HFFc6 (cell line): Measurements from ENCODE around the gene PCDH15. TPM values are rescaled to one million over a fixed set of nuclear protein-coding genes. Genes with fewer than 3 reads are reported as not detected.
"Not testable (repeated sequence)": the region's sequence is repeated elsewhere in the genome, so short reads cannot be mapped to it uniquely, and the experiment has no call there.

Experiments used
- DNase-seq: peaks from one replicate; pipeline ENCODE4 v3.0.0-alpha.2; 2018
- H3K27ac Mint-ChIP-seq: 2 replicates; pipeline ENCODE4 v1.8.0; 2020; ENCODE audit warnings: mild to moderate bottlenecking, mixed read lengths
- H3K27me3 Mint-ChIP-seq: 2 replicates; pipeline ENCODE4 v1.8.0; 2021; ENCODE audit warnings: mild to moderate bottlenecking, moderate library complexity, mixed read lengths; ENCODE audit not compliant: insufficient read depth
- H3K36me3 Mint-ChIP-seq: 2 replicates; pipeline ENCODE4 v1.8.0; 2021; ENCODE audit warnings: low read depth, mixed read lengths
- H3K4me1 Mint-ChIP-seq: 2 replicates; pipeline ENCODE4 v1.8.0; 2020; ENCODE audit warnings: low read depth, mixed read lengths
- H3K4me3 Mint-ChIP-seq: 2 replicates; pipeline ENCODE4 v1.8.0; 2020; ENCODE audit warnings: mild to moderate bottlenecking, moderate library complexity, mixed read lengths
- H3K9me3 Mint-ChIP-seq: 2 replicates; pipeline ENCODE4 v1.8.0; 2020; ENCODE audit warnings: mild to moderate bottlenecking, mixed read lengths
- CTCF ChIP-seq: fragments of 200-600 bp; sonication (generic); IDR thresholded peaks from 2 replicates; pipeline ENCODE4 v1.5.0; 2021; ENCODE audit warnings: antibody characterized with exemption, mild to moderate bottlenecking
- total RNA-seq, 6 experiments: library from RNA; stranded (reverse); fragmentation: NEBNext Ultra II Directional; extraction: Animal tissue kit (Norgen Biotek cat#: 25700); gene quantifications; 2 replicates in 1 of 6; 3 replicates in 5 of 6; pipeline ENCODE4 v1.2.3, GENCODE V29; 2021

The PCDH15 gene
- total RNA-seq, 6 experiments from 2014 or later, result not detected

- no peaks in the 10 kb centered on the region for H3K4me1 Mint-ChIP-seq
- no peaks in the 10 kb centered on the region for H3K27me3 Mint-ChIP-seq
These were observed 241.5 kb downstream of the PCDH15 start for GRCh38 chr10:54559498-54559897.

GRCh38 chr10:54554028-54554427 lies 247.0 kb downstream of the PCDH15 start:
- H3K4me3 Mint-ChIP-seq, result no peak overlapping the region
- no peaks in the 10 kb centered on the region for H3K4me1 Mint-ChIP-seq
- no peak overlapping the region for H3K27ac Mint-ChIP-seq
- no peaks in the 10 kb centered on the region for H3K36me3 Mint-ChIP-seq
- no peak for TF ChIP-seq CTCF
- peaks cover 43% of the 10 kb centered on the region for H3K9me3 Mint-ChIP-seq
- DNase-seq, result no peak
- H3K27me3 Mint-ChIP-seq, result no peaks in the 10 kb centered on the region

More at GRCh38 chr10:54559498-54559897, 241.5 kb downstream of the PCDH15 start:
- no peak for TF ChIP-seq CTCF
- H3K9me3 Mint-ChIP-seq, result peaks cover 31% of the 10 kb centered on the region
- DNase-seq, result no peak
- H3K36me3 Mint-ChIP-seq, result no peaks in the 10 kb centered on the region
- no peak overlapping the region for H3K4me3 Mint-ChIP-seq
- no peak overlapping the region for H3K27ac Mint-ChIP-seq

GRCh38 chr10:54550016-54550415 lies 251.0 kb downstream of the PCDH15 start:
- Mint-ChIP-seq H3K27ac (no peak overlapping the region), H3K4me3 (no peak overlapping the region), H3K9me3 (peaks cover 25% of the 10 kb centered on the region), H3K27me3 (no peaks in the 10 kb centered on the region), H3K36me3 (no peaks in the 10 kb centered on the region), H3K4me1 (no peaks in the 10 kb centered on the region)
- no peak for TF ChIP-seq CTCF
- no peak for DNase-seq

- H3K4me1 Mint-ChIP-seq, result no peaks in the 10 kb centered on the region
- H3K27ac Mint-ChIP-seq, result no peak overlapping the region
- no peak for TF ChIP-seq CTCF
- no peaks in the 10 kb centered on the region for H3K36me3 Mint-ChIP-seq
- H3K9me3 Mint-ChIP-seq, result peaks cover 19% of the 10 kb centered on the region
- H3K27me3 Mint-ChIP-seq, result no peaks in the 10 kb centered on the region
- DNase-seq, result no peak
- no peak overlapping the region for H3K4me3 Mint-ChIP-seq
These were observed 269.7 kb downstream of the PCDH15 start for GRCh38 chr10:54531296-54531695.

- Mint-ChIP-seq H3K4me3 (no peak overlapping the region), H3K27me3 (no peaks in the 10 kb centered on the region), H3K27ac (no peak overlapping the region), H3K36me3 (no peaks in the 10 kb centered on the region), H3K4me1 (no peaks in the 10 kb centered on the region), H3K9me3 (peaks cover 19% of the 10 kb centered on the region)
- no peak for TF ChIP-seq CTCF
- no peak for DNase-seq
These were observed 270.7 kb downstream of the PCDH15 start for GRCh38 chr10:54530299-54530698.

- no peak for DNase-seq
- Mint-ChIP-seq H3K4me1 (no peaks in the 10 kb centered on the region), H3K36me3 (no peaks in the 10 kb centered on the region), H3K27ac (no peak overlapping the region), H3K4me3 (no peak overlapping the region), H3K9me3 (peaks cover 18% of the 10 kb centered on the region), H3K27me3 (no peaks in the 10 kb centered on the region)
- TF ChIP-seq CTCF, result no peak
These were observed 275.2 kb downstream of the PCDH15 start for GRCh38 chr10:54525816-54526215.

GRCh38 chr10:54515244-54515643 lies 285.8 kb downstream of the PCDH15 start:
- DNase-seq, H3K4me1 Mint-ChIP-seq, H3K27me3 Mint-ChIP-seq, H3K4me3 Mint-ChIP-seq, H3K27ac Mint-ChIP-seq, H3K36me3 Mint-ChIP-seq: not testable (repeated sequence)
- peaks cover 36% of the 10 kb centered on the region for H3K9me3 Mint-ChIP-seq
